Measurements from ENCODE around the gene RCOR3. TPM values are rescaled to one million over a fixed set of nuclear protein-coding genes. Genes with fewer than 3 reads are reported as not detected.

RCOR3 gene
- total RNA-seq, 1 donor from 2014 or later: 44.8 TPM

GRCh38 chr1:211336161-211336560 lies 77.0 kb downstream of the RCOR3 start:
- Mint-ChIP-seq H3K4me1 (peaks cover 12% of the 10 kb centered on the region), H3K36me3 (no peaks in the 10 kb centered on the region), H3K27ac (peak overlapping the region; percentile 30), H3K9me3 (no peaks in the 10 kb centered on the region), H3K4me3 (no peak overlapping the region), H3K27me3 (ENCODE audit: insufficient read depth, low read depth) (peaks cover 2% of the 10 kb centered on the region)
- peaks cover 16% of the 10 kb centered on the region for H3K79me2 ChIP-seq (ENCODE audit: low read depth)
- H4K20me1 ChIP-seq (ENCODE audit: low read depth): no peaks in the 10 kb centered on the region
- H3K36me3 ChIP-seq: no peaks in the 10 kb centered on the region
- TF ChIP-seq CTCF (IDR thresholded peaks at IDR 0.05) (no peak), EZH2 (IDR thresholded peaks at IDR 0.05) (no peak), EZH2phosphoT487 (IDR thresholded peaks at IDR 0.05) (no peak)
- no peaks in the 10 kb centered on the region for H3K27me3 ChIP-seq
- no peak overlapping the region for H2AFZ ChIP-seq (replicated peaks)
- no peaks in the 10 kb centered on the region for H3K9me3 ChIP-seq (ENCODE audit: low read depth)
- DNase-seq (ENCODE audit: low spot score): no peak
- no peak overlapping the region for H3K9ac ChIP-seq
- no peak overlapping the region for H3K4me3 ChIP-seq
- no peak overlapping the region for H3K27ac ChIP-seq
- peaks cover 3% of the 10 kb centered on the region for H3K4me1 ChIP-seq
- no peaks in the 10 kb centered on the region for H3F3A ChIP-seq (ENCODE audit: low read depth)
- no peak overlapping the region for H3K4me2 ChIP-seq

GRCh38 chr1:211336775-211337174 lies 77.6 kb downstream of the RCOR3 start:
- Histone ChIP-seq H3K9me3 (ENCODE audit: low read depth) (no peaks in the 10 kb centered on the region), H3K27me3 (no peaks in the 10 kb centered on the region), H3K4me2 (no peak overlapping the region), H3K36me3 (no peaks in the 10 kb centered on the region), H3K4me3 (no peak overlapping the region), H4K20me1 (ENCODE audit: low read depth) (no peaks in the 10 kb centered on the region), H3K79me2 (ENCODE audit: low read depth) (peaks cover 12% of the 10 kb centered on the region), H3F3A (ENCODE audit: low read depth) (no peaks in the 10 kb centered on the region), H2AFZ (replicated peaks) (no peak overlapping the region), H3K4me1 (peaks cover 3% of the 10 kb centered on the region), H3K9ac (no peak overlapping the region), H3K27ac (no peak overlapping the region)
- Mint-ChIP-seq H3K27me3 (ENCODE audit: insufficient read depth, low read depth) (peaks cover 2% of the 10 kb centered on the region), H3K4me3 (no peak overlapping the region), H3K27ac (no peak overlapping the region), H3K4me1 (peaks cover 9% of the 10 kb centered on the region), H3K9me3 (no peaks in the 10 kb centered on the region), H3K36me3 (no peaks in the 10 kb centered on the region)
- DNase-seq (ENCODE audit: low spot score): no peak
- TF ChIP-seq CTCF (IDR thresholded peaks at IDR 0.05): no peak
- TF ChIP-seq EZH2phosphoT487 (IDR thresholded peaks at IDR 0.05): no peak
- no peak for TF ChIP-seq EZH2 (IDR thresholded peaks at IDR 0.05)

GRCh38 chr1:211337430-211338223 lies 78.5 kb downstream of the RCOR3 start:
- no peak for DNase-seq (ENCODE audit: low spot score)
- H3K27me3 Mint-ChIP-seq (ENCODE audit: insufficient read depth, low read depth): peaks cover 2% of the 10 kb centered on the region
- H3K9me3 Mint-ChIP-seq: no peaks in the 10 kb centered on the region
- H3K36me3 Mint-ChIP-seq: no peaks in the 10 kb centered on the region
- H2AFZ ChIP-seq (replicated peaks): no peak overlapping the region
- H3K36me3 ChIP-seq: no peaks in the 10 kb centered on the region
- no peak overlapping the region for H3K27ac Mint-ChIP-seq
- H3K9me3 ChIP-seq (ENCODE audit: low read depth): no peaks in the 10 kb centered on the region
- TF ChIP-seq EZH2phosphoT487 (IDR thresholded peaks at IDR 0.05): no peak
- H3K4me1 ChIP-seq: peaks cover 3% of the 10 kb centered on the region
- no peak overlapping the region for H3K9ac ChIP-seq
- no peaks in the 10 kb centered on the region for H3F3A ChIP-seq (ENCODE audit: low read depth)
- H4K20me1 ChIP-seq (ENCODE audit: low read depth): no peaks in the 10 kb centered on the region
- no peak overlapping the region for H3K4me3 Mint-ChIP-seq
- no peak overlapping the region for H3K4me2 ChIP-seq
- peaks cover 4% of the 10 kb centered on the region for H3K79me2 ChIP-seq (ENCODE audit: low read depth)
- peaks cover 3% of the 10 kb centered on the region for H3K4me1 Mint-ChIP-seq
- no peaks in the 10 kb centered on the region for H3K27me3 ChIP-seq
- no peak overlapping the region for H3K27ac ChIP-seq
- no peak overlapping the region for H3K4me3 ChIP-seq

- Mint-ChIP-seq H3K4me1 (peaks cover 3% of the 10 kb centered on the region), H3K27me3 (ENCODE audit: insufficient read depth, low read depth) (peaks cover 2% of the 10 kb centered on the region), H3K9me3 (no peaks in the 10 kb centered on the region), H3K27ac (no peak overlapping the region), H3K36me3 (no peaks in the 10 kb centered on the region), H3K4me3 (no peak overlapping the region)
- Histone ChIP-seq H3K4me1 (peaks cover 3% of the 10 kb centered on the region), H3K27me3 (no peaks in the 10 kb centered on the region), H3K4me3 (no peak overlapping the region), H3K27ac (no peak overlapping the region), H3K36me3 (no peaks in the 10 kb centered on the region), H3K9me3 (ENCODE audit: low read depth) (no peaks in the 10 kb centered on the region), H3K79me2 (ENCODE audit: low read depth) (no peaks in the 10 kb centered on the region), H3K9ac (no peak overlapping the region), H4K20me1 (ENCODE audit: low read depth) (no peaks in the 10 kb centered on the region), H2AFZ (replicated peaks) (no peak overlapping the region), H3F3A (ENCODE audit: low read depth) (no peaks in the 10 kb centered on the region), H3K4me2 (no peak overlapping the region)
- no peak for DNase-seq (ENCODE audit: low spot score)
- TF ChIP-seq EZH2 (IDR thresholded peaks at IDR 0.05) (no peak), EZH2phosphoT487 (IDR thresholded peaks at IDR 0.05) (no peak), CTCF (IDR thresholded peaks at IDR 0.05) (no peak)
Observed at GRCh38 chr1:211338224-211338620, 79.1 kb downstream of the RCOR3 start.
